Esophagus muscularis mucosa (tissue), 2 donors: ENCODE results near the gene TP53AIP1.

Experiments used
- POLR2A ChIP-seq: fragments of 450-650 bp; IDR thresholded peaks from one replicate; pipeline ENCODE4 v1.6.1; 2017; ENCODE audit warnings: antibody characterized with exemption, moderate library complexity, mild to moderate bottlenecking, low read depth
- POLR2AphosphoS5 ChIP-seq, 2 donors: sonication (generic); formaldehyde crosslinking; IDR thresholded peaks; one replicate each; pipeline ENCODE4 v1.6.1; 2017; ENCODE audit warnings: antibody characterized with exemption in 2 of 2

- TF ChIP-seq POLR2AphosphoS5 (IDR thresholded peaks at IDR 0.05) (no peak), POLR2A (no peak)
These were observed 31.0 kb downstream of the TP53AIP1 start for GRCh38 chr11:128911701-128912100.
